ENCODE measurements around the gene CD55.
A peak's percentile ranks its signal among the peaks of the same experiment; 100 is the strongest.

Gene CD55

GRCh38 chr1:207401578-207401977, 80.1 kb downstream of the CD55 start:
- TF ChIP-seq Cebpa-rat (IDR thresholded peaks at IDR 0.05): no peak
- H3K36me3 ChIP-seq: no peaks in the 10 kb centered on the region
- H4K20me1 ChIP-seq: no peaks in the 10 kb centered on the region
- no peaks in the 10 kb centered on the region for H3K27me3 ChIP-seq
- H3K4me1 ChIP-seq: peaks cover 0 to 17% (median 0%) of the 10 kb centered on the region in 10 experiments; a peak in 6 of 20 replicates
- no peak overlapping the region for H3K4me2 ChIP-seq
- no peak overlapping the region for H3K27ac ChIP-seq
- no peak overlapping the region for H3K4me3 ChIP-seq
- H3K9me3 ChIP-seq (replicated peaks in 1 of 11): peaks cover 0 to 9% (median 0%) of the 10 kb centered on the region in 11 experiments; a peak in 1 of 22 replicates
- no peak overlapping the region for H3K9ac ChIP-seq

GRCh38 chr1:207402744-207403143, 81.3 kb downstream of the CD55 start:
- H3K9me3 ChIP-seq (replicated peaks in 1 of 11): peaks cover 0 to 9% (median 0%) of the 10 kb centered on the region in 11 experiments; a peak in 1 of 22 replicates

DNA sequence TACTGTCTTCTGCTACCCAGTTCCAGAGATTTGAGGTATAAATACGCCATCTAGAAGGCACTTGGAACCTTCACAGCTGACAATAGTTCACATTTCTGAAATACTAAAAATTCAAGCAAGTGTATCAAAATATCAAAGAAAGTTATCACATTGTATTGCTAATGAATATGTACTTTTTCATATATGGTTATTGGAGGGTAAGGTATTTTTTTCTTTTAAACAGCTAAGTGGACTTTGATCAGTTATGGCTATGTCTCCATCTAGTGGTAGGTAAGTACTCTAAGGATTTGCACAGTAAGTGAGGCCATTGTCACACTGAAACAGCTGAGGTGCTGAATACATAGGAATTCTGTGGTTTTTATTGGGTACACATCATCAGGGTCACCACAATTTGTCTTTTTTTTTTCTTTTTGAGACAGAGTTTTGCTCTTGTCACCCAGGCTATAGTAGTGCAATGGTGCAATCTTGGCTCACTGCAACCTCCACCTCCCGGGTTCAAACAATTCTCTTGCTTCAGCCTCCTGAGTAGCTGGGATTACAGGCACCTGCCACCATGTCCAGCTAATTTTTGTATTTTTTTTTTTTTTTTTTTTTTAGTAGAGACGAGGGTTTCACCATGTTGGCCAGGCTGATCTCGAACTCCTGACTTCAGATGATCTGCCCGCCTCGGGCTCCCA, 83.5 kb downstream of the CD55 start:
- Histone ChIP-seq H3K27ac (no peak overlapping the region), H3K4me2 (peak overlapping the region in 2 of 11 experiments; percentile 14 to 58; a peak in 1 of 22 replicates), H3K27me3 (no peaks in the 10 kb centered on the region), H4K20me1 (no peaks in the 10 kb centered on the region), H3K4me3 (no peak overlapping the region), H3K9me3 (replicated peaks in 1 of 11) (peaks cover 0 to 9% (median 0%) of the 10 kb centered on the region in 11 experiments; a peak in 1 of 22 replicates), H3K36me3 (no peaks in the 10 kb centered on the region), H3K4me1 (peaks cover 0 to 47% (median 0%) of the 10 kb centered on the region in 10 experiments; a peak in 7 of 20 replicates), H3K9ac (no peak overlapping the region)
- no peak for TF ChIP-seq Cebpa-rat (IDR thresholded peaks at IDR 0.05)

More at GRCh38 chr1:207402744-207403143, 81.3 kb downstream of the CD55 start:
- H3K4me1 ChIP-seq: peaks cover 0 to 29% (median 0%) of the 10 kb centered on the region in 10 experiments; a peak in 6 of 20 replicates
- no peaks in the 10 kb centered on the region for H3K27me3 ChIP-seq
- H3K4me2 ChIP-seq: no peak overlapping the region
- no peak overlapping the region for H3K4me3 ChIP-seq
- H3K9ac ChIP-seq: no peak overlapping the region
- no peak overlapping the region for H3K27ac ChIP-seq
- no peak for TF ChIP-seq Cebpa-rat (IDR thresholded peaks at IDR 0.05)
- H4K20me1 ChIP-seq: no peaks in the 10 kb centered on the region
- no peaks in the 10 kb centered on the region for H3K36me3 ChIP-seq

GRCh38 chr1:207405814-207406213, 84.3 kb downstream of the CD55 start:
- TF ChIP-seq Cebpa-rat (IDR thresholded peaks at IDR 0.05): no peak

GRCh38 chr1:207407655-207408260, 86.3 kb downstream of the CD55 start:
- TF ChIP-seq Cebpa-rat (IDR thresholded peaks at IDR 0.05): peak in 4 of 11 experiments; percentile 14 to 62 (median 42); a peak in 3 of 22 replicates
- Histone ChIP-seq H3K27ac (peak overlapping the region in 4 of 11 experiments; percentile 9 to 80 (median 64); a peak in 6 of 22 replicates), H3K36me3 (no peaks in the 10 kb centered on the region), H3K9me3 (replicated peaks in 1 of 11) (peaks cover 0 to 3% (median 0%) of the 10 kb centered on the region in 11 experiments; a peak in 1 of 22 replicates), H3K4me1 (peaks cover 0 to 66% (median 0%) of the 10 kb centered on the region in 10 experiments; a peak in 8 of 20 replicates), H3K27me3 (no peaks in the 10 kb centered on the region), H3K4me3 (no peak overlapping the region), H3K9ac (peak overlapping the region in 3 of 11 experiments; percentile 17 to 56 (median 38); a peak in 3 of 22 replicates), H3K4me2 (peak overlapping the region in 4 of 11 experiments; percentile 18 to 90 (median 74); a peak in 7 of 22 replicates), H4K20me1 (no peaks in the 10 kb centered on the region)

More at GRCh38 chr1:207405814-207406213, 84.3 kb downstream of the CD55 start:
- no peaks in the 10 kb centered on the region for H3K27me3 ChIP-seq
- 0 out of 22 replicates have a peak overlapping the region, but pooled peaks of 1 of the 11 experiments have one; percentile 80 for H3K27ac ChIP-seq
- H3K4me1 ChIP-seq: peaks cover 0 to 47% (median 0%) of the 10 kb centered on the region in 10 experiments; a peak in 7 of 20 replicates
- peak overlapping the region in 2 of 11 experiments; percentile 14 to 15; a peak in 1 of 22 replicates for H3K4me2 ChIP-seq
- H3K9me3 ChIP-seq (replicated peaks in 1 of 11): peaks cover 0 to 5% (median 0%) of the 10 kb centered on the region in 11 experiments; a peak in 2 of 22 replicates
- no peaks in the 10 kb centered on the region for H4K20me1 ChIP-seq
- no peak overlapping the region for H3K4me3 ChIP-seq
- no peaks in the 10 kb centered on the region for H3K36me3 ChIP-seq
- no peak overlapping the region for H3K9ac ChIP-seq
